SK-N-SH (cell line): ENCODE results near the gene SSNA1.

ENCODE experiments used
- CHD2 ChIP-seq: fragments of 150-350 bp; IDR thresholded peaks from 2 replicates; pipeline ENCODE4 v1.6.1; 2018; ENCODE audit warnings: low read length; ENCODE audit not compliant: partially characterized antibody
- EZH2phosphoT487 ChIP-seq: fragments of 200-600 bp; sonication (generic); IDR thresholded peaks from 2 replicates; pipeline ENCODE4 v1.6.1; 2017; ENCODE audit warnings: low read depth, mixed run types, mild to moderate bottlenecking, antibody characterized with exemption, moderate library complexity, borderline replicate concordance
- GATA2 ChIP-seq: sonication (generic); formaldehyde crosslinking; IDR thresholded peaks from 2 replicates; pipeline ENCODE4 v1.5.0; 2020; ENCODE audit warnings: mild to moderate bottlenecking, missing genetic modification reagents
- NRF1 ChIP-seq: IDR thresholded peaks from 2 replicates; pipeline ENCODE4 v1.6.1; 2012; ENCODE audit warnings: low read depth, mild to moderate bottlenecking, low read length
- POLR2AphosphoS5 ChIP-seq: IDR thresholded peaks from 2 replicates; pipeline ENCODE4 v1.6.1; 2012; ENCODE audit warnings: low read depth, low read length
- SIN3A ChIP-seq: IDR thresholded peaks from 2 replicates; pipeline ENCODE4 v1.6.1; 2012; ENCODE audit warnings: low read depth, mild to moderate bottlenecking, low read length, moderate library complexity, borderline replicate concordance
- TAF1 ChIP-seq: IDR thresholded peaks from 2 replicates; pipeline ENCODE4 v1.6.1; 2012; ENCODE audit warnings: low read depth, mild to moderate bottlenecking, low read length, moderate library complexity, borderline replicate concordance
- YY1 ChIP-seq: IDR thresholded peaks from 2 replicates; pipeline ENCODE4 v1.4.0; 2012; ENCODE audit warnings: low read depth, mild to moderate bottlenecking
- TF ChIP-seq, protein P1 (sequence below): fragments of 200-600 bp; sonication (generic); IDR thresholded peaks from 2 replicates; pipeline ENCODE4 v1.6.1; 2017; ENCODE audit warnings: antibody characterized with exemption, mild to moderate bottlenecking, moderate library complexity
- TF ChIP-seq, protein P2 (sequence below): IDR thresholded peaks from 2 replicates; pipeline ENCODE4 v1.4.0; 2012; ENCODE audit warnings: low read depth
- TF ChIP-seq, protein P3 (sequence below): IDR thresholded peaks from 2 replicates; pipeline ENCODE4 v1.6.1; 2012; ENCODE audit warnings: mild to moderate bottlenecking, low read depth, low read length, moderate library complexity

DNA sequence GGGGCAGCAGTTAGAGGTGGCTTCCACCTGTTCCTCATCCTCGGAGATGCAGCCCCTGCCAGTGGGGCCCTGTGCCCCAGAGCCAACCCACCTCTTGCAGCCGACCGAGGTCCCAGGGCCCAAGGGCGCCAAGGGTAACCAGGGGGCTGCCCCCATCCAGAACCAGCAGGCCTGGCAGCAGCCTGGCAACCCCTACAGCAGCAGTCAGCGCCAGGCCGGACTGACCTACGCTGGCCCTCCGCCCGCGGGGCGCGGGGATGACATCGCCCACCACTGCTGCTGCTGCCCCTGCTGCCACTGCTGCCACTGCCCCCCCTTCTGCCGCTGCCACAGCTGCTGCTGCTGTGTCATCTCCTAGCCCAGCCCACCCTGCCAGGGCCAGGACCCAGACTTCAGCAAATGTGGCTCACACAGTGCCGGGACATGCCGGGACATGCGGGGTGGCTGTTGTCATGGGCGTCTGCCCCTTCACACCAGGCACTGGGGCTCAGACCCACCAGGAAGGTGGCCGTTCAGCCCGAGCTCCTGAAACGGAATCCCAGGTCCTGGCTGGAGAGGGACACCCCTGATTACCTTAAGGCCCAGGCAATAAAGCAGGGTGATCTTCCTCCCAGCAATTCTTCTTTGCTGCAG, 37.3 kb downstream of the SSNA1 start:
- TF ChIP-seq, protein P1, sequence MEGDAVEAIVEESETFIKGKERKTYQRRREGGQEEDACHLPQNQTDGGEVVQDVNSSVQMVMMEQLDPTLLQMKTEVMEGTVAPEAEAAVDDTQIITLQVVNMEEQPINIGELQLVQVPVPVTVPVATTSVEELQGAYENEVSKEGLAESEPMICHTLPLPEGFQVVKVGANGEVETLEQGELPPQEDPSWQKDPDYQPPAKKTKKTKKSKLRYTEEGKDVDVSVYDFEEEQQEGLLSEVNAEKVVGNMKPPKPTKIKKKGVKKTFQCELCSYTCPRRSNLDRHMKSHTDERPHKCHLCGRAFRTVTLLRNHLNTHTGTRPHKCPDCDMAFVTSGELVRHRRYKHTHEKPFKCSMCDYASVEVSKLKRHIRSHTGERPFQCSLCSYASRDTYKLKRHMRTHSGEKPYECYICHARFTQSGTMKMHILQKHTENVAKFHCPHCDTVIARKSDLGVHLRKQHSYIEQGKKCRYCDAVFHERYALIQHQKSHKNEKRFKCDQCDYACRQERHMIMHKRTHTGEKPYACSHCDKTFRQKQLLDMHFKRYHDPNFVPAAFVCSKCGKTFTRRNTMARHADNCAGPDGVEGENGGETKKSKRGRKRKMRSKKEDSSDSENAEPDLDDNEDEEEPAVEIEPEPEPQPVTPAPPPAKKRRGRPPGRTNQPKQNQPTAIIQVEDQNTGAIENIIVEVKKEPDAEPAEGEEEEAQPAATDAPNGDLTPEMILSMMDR = no peak
- TF ChIP-seq, protein P2, sequence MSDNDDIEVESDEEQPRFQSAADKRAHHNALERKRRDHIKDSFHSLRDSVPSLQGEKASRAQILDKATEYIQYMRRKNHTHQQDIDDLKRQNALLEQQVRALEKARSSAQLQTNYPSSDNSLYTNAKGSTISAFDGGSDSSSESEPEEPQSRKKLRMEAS = no peak
- TF ChIP-seq SIN3A = no peak
- TF ChIP-seq TAF1 = no peak
- TF ChIP-seq POLR2AphosphoS5 = no peak
- no peak for TF ChIP-seq YY1
- no peak for TF ChIP-seq GATA2 (CRISPR knock-in tag)
- no peak for TF ChIP-seq NRF1
- TF ChIP-seq CHD2 = no peak
- TF ChIP-seq EZH2phosphoT487 = no peak
- TF ChIP-seq, protein P3, sequence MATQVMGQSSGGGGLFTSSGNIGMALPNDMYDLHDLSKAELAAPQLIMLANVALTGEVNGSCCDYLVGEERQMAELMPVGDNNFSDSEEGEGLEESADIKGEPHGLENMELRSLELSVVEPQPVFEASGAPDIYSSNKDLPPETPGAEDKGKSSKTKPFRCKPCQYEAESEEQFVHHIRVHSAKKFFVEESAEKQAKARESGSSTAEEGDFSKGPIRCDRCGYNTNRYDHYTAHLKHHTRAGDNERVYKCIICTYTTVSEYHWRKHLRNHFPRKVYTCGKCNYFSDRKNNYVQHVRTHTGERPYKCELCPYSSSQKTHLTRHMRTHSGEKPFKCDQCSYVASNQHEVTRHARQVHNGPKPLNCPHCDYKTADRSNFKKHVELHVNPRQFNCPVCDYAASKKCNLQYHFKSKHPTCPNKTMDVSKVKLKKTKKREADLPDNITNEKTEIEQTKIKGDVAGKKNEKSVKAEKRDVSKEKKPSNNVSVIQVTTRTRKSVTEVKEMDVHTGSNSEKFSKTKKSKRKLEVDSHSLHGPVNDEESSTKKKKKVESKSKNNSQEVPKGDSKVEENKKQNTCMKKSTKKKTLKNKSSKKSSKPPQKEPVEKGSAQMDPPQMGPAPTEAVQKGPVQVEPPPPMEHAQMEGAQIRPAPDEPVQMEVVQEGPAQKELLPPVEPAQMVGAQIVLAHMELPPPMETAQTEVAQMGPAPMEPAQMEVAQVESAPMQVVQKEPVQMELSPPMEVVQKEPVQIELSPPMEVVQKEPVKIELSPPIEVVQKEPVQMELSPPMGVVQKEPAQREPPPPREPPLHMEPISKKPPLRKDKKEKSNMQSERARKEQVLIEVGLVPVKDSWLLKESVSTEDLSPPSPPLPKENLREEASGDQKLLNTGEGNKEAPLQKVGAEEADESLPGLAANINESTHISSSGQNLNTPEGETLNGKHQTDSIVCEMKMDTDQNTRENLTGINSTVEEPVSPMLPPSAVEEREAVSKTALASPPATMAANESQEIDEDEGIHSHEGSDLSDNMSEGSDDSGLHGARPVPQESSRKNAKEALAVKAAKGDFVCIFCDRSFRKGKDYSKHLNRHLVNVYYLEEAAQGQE = no peak
